HG03097 (cell line): Measurements from ENCODE around the gene SKA1.
"Not testable (repeated sequence)": the region's sequence is repeated elsewhere in the genome, so short reads cannot be mapped to it uniquely, and the experiment has no call there.

Experiments
- ATAC-seq: cut with Tn5 transposase; IDR thresholded peaks from one replicate; pipeline ENCODE4 v1.9.1; 2021; ENCODE audit not compliant: unreplicated experiment, low FRiP score

Gene SKA1

GRCh38 chr18:50428531-50429206 lies 53.8 kb downstream of the SKA1 start:
- ATAC-seq, result no peak

DNA sequence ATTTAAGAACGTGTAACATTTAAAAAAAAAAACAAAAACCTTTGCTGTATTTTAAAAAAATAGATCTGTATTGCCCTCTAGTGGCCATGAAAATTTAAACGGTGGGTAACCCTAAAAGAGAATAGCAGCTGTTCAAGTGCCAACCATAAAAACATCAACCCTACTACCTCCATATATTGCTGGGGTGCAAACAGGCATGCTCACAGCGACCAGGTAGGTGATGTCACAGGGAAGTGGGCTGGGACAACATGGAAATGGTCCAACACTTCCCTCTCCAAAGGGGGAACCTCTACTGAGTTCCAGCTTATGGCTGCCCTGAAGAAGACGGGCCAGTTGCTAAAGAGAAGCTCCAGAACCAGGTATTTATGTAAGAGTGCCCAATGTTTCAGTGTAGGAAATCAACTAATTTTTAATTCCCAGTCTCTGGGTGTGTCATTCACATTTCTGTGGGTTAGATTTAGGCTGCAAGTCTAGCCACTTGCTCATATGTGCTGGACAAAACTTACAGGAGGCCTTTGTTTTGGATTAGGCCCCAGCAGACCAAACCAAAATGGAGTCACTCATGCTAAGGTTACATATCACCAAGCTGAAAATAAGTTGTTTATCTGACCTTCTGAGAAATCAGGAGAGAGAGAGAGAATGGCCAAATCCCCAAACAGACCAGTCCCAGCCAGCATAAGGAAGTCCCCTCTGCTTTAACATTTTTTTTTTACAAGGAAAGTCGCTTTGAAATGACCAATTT lies 54.5 kb downstream of the SKA1 start:
- ATAC-seq, result no peak

- ATAC-seq, result no peak
Measured at GRCh38 chr18:50432915-50433314, 58.1 kb downstream of the SKA1 start.

DNA sequence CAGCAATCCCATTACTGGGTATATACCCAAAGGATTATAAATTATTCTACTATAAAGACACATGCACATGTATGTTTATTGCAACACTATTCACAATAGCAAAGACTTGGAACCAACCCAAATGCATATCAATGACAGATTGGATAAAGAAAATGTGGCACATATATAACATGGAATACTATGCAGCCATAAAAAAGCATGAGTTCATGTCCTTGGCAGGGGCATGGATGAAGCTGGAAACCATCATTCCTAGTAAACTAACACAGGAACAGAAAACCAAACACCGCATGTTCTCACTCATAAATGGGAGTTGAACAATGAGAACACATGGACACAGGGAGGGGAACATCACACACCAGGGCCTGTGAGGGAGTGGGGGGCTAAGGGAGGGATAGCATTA lies 61.9 kb downstream of the SKA1 start:
- not testable (repeated sequence) for ATAC-seq

DNA sequence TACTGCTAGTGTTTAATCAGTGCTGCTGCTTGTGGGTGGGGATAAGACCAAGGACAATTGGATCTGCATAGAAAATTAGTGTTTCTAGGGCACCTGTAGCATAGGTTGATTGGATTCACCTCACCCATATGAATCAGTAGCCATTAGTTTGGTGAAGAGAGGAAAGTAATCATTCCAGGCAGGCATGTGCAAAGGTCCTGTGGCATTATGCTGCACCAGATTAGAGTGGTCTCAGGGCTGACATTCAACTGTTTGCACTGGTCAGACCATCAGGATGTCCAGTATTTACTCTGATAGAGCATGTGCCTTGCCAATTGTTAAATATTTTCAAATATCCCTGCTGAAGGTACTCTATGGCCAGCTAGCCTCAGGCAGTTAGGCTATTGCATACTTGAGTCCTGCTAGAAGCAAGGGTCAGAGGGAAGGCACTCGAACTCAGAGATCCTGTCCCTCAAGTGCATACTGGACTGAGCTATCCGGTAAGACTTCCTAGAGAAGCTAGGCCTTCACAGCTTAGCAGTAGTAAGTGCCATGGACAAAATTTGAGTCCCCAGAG lies 64.7 kb downstream of the SKA1 start:
- ATAC-seq, result no peak

GRCh38 chr18:50441016-50441415 lies 66.2 kb downstream of the SKA1 start:
- ATAC-seq, result no peak

GRCh38 chr18:50441501-50441900 lies 66.7 kb downstream of the SKA1 start:
- no peak for ATAC-seq
